Trophoblast cell (in vitro differentiated cells and primary cell): ENCODE results near the gene USP24.
"Not testable (repeated sequence)": the region's sequence is repeated elsewhere in the genome, so short reads cannot be mapped to it uniquely, and the experiment has no call there.

ENCODE experiments used
- DNase-seq, 2 donors: peaks; one replicate each; pipeline ENCODE4 v3.0.0-alpha.2; 2016
- H2AFZ ChIP-seq: 2 replicates; pipeline ENCODE4 v1.6.1; 2013; ENCODE audit warnings: low read length, moderate library complexity, mild to moderate bottlenecking; ENCODE audit not compliant: insufficient read depth, poor library complexity
- H2AK5ac ChIP-seq: 2 replicates; pipeline ENCODE4 v1.6.1; 2013; ENCODE audit warnings: mild to moderate bottlenecking, low read length
- H2BK120ac ChIP-seq: 2 replicates; pipeline ENCODE4 v1.6.1; 2013; ENCODE audit warnings: low read length, mild to moderate bottlenecking, moderate library complexity; ENCODE audit not compliant: insufficient read depth, poor library complexity
- H2BK12ac ChIP-seq: 2 replicates; pipeline ENCODE4 v1.6.1; 2013; ENCODE audit warnings: mild to moderate bottlenecking, low read length, moderate library complexity
- H2BK5ac ChIP-seq: 2 replicates; pipeline ENCODE4 v1.6.1; 2013; ENCODE audit warnings: low read length, low read depth, moderate library complexity, mild to moderate bottlenecking; ENCODE audit not compliant: poor library complexity
- H3K14ac ChIP-seq: 2 replicates; pipeline ENCODE4 v1.6.1; 2013; ENCODE audit warnings: mild to moderate bottlenecking, low read length
- H3K18ac ChIP-seq: 2 replicates; pipeline ENCODE4 v1.6.1; 2013; ENCODE audit warnings: mild to moderate bottlenecking, low read length
- H3K23ac ChIP-seq: 2 replicates; pipeline ENCODE4 v1.6.1; 2013; ENCODE audit warnings: low read length
- H3K27ac ChIP-seq: 2 replicates; pipeline ENCODE4 v1.5.1; 2013; ENCODE audit warnings: low read depth, mild to moderate bottlenecking, inconsistent platforms, low read length, moderate library complexity
- H3K27me3 ChIP-seq: 2 replicates; pipeline ENCODE4 v1.6.1; 2013; ENCODE audit warnings: inconsistent platforms, mild to moderate bottlenecking, low read length, moderate library complexity; ENCODE audit not compliant: insufficient read depth
- H3K36me3 ChIP-seq, 2 experiments: 1 replicate in 1 of 2; 2 replicates in 1 of 2; pipeline ENCODE4 v1.6.1; 2013; ENCODE audit warnings: low read length in 2 of 2, mild to moderate bottlenecking in 2 of 2, moderate library complexity in 1 of 2; ENCODE audit not compliant: insufficient read depth in 2 of 2, control insufficient read depth in 1 of 2
- H3K4ac ChIP-seq: 2 replicates; pipeline ENCODE4 v1.6.1; 2013; ENCODE audit warnings: low read depth, mild to moderate bottlenecking, low read length, moderate library complexity
- H3K4me1 ChIP-seq, 2 experiments: 1 replicate in 1 of 2; 2 replicates in 1 of 2; pipeline ENCODE4 v1.6.1; 2013; ENCODE audit warnings: low read length in 2 of 2, mild to moderate bottlenecking in 2 of 2, moderate library complexity in 1 of 2; ENCODE audit not compliant: insufficient read depth in 2 of 2, control insufficient read depth in 1 of 2
- H3K4me2 ChIP-seq: 2 replicates; pipeline ENCODE4 v1.6.1; 2013; ENCODE audit warnings: inconsistent platforms, mild to moderate bottlenecking, low read length, moderate library complexity
- H3K4me3 ChIP-seq: 2 replicates; pipeline ENCODE4 v1.5.1; 2013; ENCODE audit warnings: mild to moderate bottlenecking, low read depth, low read length, inconsistent platforms
- H3K79me1 ChIP-seq: one replicate; pipeline ENCODE4 v1.6.1; 2013; ENCODE audit warnings: low read length
- H3K79me2 ChIP-seq: 2 replicates; pipeline ENCODE4 v1.6.1; 2013; ENCODE audit warnings: low read length, mild to moderate bottlenecking; ENCODE audit not compliant: control insufficient read depth, insufficient read depth, poor library complexity
- H3K9ac ChIP-seq: 2 replicates; pipeline ENCODE4 v1.6.1; 2013; ENCODE audit warnings: mild to moderate bottlenecking, low read length
- H3K9me3 ChIP-seq: 2 replicates; pipeline ENCODE4 v1.6.1; 2013; ENCODE audit warnings: low read depth, mild to moderate bottlenecking, control low read depth, inconsistent platforms, low read length; ENCODE audit not compliant: insufficient read depth
- H4K12ac ChIP-seq: 2 replicates; pipeline ENCODE4 v1.6.1; 2013; ENCODE audit warnings: low read depth, mild to moderate bottlenecking, low read length, moderate library complexity
- H4K8ac ChIP-seq: 2 replicates; pipeline ENCODE4 v1.6.1; 2013; ENCODE audit warnings: low read depth, mild to moderate bottlenecking, low read length, moderate library complexity
- H4K91ac ChIP-seq: one replicate; pipeline ENCODE4 v1.6.1; 2013; ENCODE audit warnings: low read depth, mild to moderate bottlenecking, low read length, moderate library complexity
- WGBS: extraction: QIAGEN DNeasy Blood & Tissue Kit; methylation state at CpG from one replicate; pipeline ENCODE4 v1.1.7; 2013; ENCODE audit warnings: missing lambda C conversion rate; ENCODE audit not compliant: insufficient read length, insufficient coverage; ENCODE audit errors: extremely low coverage; 5-methylcytosine and 5-hydroxymethylcytosine counted together

USP24 gene

DNA sequence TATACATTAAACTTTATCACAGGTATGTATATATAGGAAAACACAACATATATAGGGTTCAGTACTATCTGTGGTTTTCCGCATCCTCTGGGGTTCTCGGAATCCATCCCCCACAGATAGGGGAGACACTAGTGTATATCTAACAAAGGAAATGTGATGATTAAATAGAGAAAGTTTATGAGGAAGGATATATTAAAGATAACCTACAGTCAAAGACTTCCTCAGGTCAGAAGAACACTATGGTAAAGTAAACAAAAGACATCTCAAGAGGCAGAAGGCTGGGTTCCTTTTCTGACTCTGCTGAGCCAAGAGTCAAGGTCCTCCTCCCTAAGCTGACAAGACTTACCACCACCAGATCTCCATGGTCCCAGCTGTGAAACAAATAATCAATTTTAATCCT is 12.1 kb downstream of the USP24 start:
- Histone ChIP-seq H3K4me1 (peaks cover 0 to 2% of the 10 kb centered on the region in 2 experiments), H2AFZ (no peak overlapping the region)
- no CpG with 5 or more reads among the region's 2 CpGs for WGBS

DNA sequence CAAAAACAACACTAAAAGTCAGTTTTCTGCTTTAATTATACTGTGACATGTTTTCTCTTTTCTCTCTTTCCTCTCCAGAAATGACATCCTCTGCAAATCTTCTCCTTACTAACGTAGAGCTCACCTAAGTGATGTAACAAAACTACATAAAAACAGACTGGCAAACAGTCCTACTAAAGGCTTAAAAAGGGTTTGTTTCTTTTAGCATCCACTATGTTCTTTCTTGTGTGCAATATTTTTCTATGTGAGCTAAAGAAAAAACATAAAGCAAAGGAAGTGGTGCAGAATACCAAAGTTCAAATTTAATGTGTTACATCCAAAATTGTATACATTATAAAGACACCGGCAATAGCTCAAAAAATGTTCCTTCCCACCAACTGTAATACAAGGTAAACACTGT is 14.5 kb downstream of the USP24 start:
- Histone ChIP-seq H3K27me3 (no peaks in the 10 kb centered on the region), H3K9ac (no peak overlapping the region), H3K23ac (no peak overlapping the region), H3K4me2 (no peak overlapping the region), H2AK5ac (no peak overlapping the region), H4K12ac (no peak overlapping the region), H2BK5ac (no peak overlapping the region), H3K18ac (no peak overlapping the region), H3K14ac (no peak overlapping the region), H4K91ac (no peak overlapping the region), H2BK12ac (no peak overlapping the region), H3K79me1 (no peaks in the 10 kb centered on the region), H3K27ac (no peak overlapping the region), H3K9me3 (no peaks in the 10 kb centered on the region), H3K4me1 (peaks cover 0 to 2% of the 10 kb centered on the region in 2 experiments), H3K36me3 (no peaks in the 10 kb centered on the region), H4K8ac (no peak overlapping the region), H3K79me2 (no peaks in the 10 kb centered on the region), H3K4ac (no peak overlapping the region), H3K4me3 (no peak overlapping the region), H2AFZ (no peak overlapping the region), H2BK120ac (no peak overlapping the region)
- no CpG with 5 or more reads among the region's 2 CpGs for WGBS
- DNase-seq = no peak

More for the DNA sequence above, 12.1 kb downstream of the USP24 start:
- Histone ChIP-seq H3K27ac (no peak overlapping the region), H4K91ac (no peak overlapping the region), H3K36me3 (peaks cover 0 to 2% of the 10 kb centered on the region in 2 experiments), H3K18ac (no peak overlapping the region), H2BK5ac (no peak overlapping the region), H3K27me3 (no peaks in the 10 kb centered on the region), H4K8ac (no peak overlapping the region), H2BK12ac (no peak overlapping the region), H2BK120ac (no peak overlapping the region), H3K79me1 (no peaks in the 10 kb centered on the region), H2AK5ac (no peak overlapping the region), H3K79me2 (no peaks in the 10 kb centered on the region), H3K4me3 (no peak overlapping the region), H3K23ac (no peak overlapping the region), H3K14ac (no peak overlapping the region), H3K4me2 (no peak overlapping the region), H4K12ac (no peak overlapping the region), H3K4ac (no peak overlapping the region), H3K9ac (no peak overlapping the region), H3K9me3 (no peaks in the 10 kb centered on the region)
- DNase-seq = no peak

DNA sequence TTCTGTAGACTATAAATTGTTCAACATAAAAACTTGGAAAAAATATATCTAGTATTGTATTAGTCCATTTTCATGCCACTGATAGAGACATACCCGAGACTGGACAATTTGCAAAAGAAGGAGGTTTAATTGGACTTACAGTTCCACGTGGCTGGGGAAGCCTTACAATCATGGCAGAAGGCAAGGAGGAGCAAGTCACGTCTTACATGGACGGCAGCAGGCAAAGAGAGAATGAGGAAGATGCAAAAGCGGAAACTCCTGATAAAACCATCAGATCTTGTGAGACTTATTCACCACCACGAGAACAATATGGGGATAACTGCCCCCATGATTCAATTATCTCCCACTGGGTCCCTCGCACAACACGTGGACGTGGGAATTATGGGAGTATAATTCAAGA is 15.4 kb downstream of the USP24 start:
- H3K27me3 ChIP-seq, H3K9me3 ChIP-seq, H3K79me1 ChIP-seq, H3K36me3 ChIP-seq, H3K4ac ChIP-seq, H3K18ac ChIP-seq, H2AFZ ChIP-seq, H2BK120ac ChIP-seq, H2AK5ac ChIP-seq, H4K12ac ChIP-seq, H3K9ac ChIP-seq, H2BK5ac ChIP-seq, H3K23ac ChIP-seq, H2BK12ac ChIP-seq, H4K91ac ChIP-seq, H3K4me2 ChIP-seq, H3K4me3 ChIP-seq, H4K8ac ChIP-seq, H3K4me1 ChIP-seq, H3K14ac ChIP-seq, H3K79me2 ChIP-seq, H3K27ac ChIP-seq, DNase-seq: not testable (repeated sequence)
- WGBS = no CpG with 5 or more reads among the region's 9 CpGs

DNA sequence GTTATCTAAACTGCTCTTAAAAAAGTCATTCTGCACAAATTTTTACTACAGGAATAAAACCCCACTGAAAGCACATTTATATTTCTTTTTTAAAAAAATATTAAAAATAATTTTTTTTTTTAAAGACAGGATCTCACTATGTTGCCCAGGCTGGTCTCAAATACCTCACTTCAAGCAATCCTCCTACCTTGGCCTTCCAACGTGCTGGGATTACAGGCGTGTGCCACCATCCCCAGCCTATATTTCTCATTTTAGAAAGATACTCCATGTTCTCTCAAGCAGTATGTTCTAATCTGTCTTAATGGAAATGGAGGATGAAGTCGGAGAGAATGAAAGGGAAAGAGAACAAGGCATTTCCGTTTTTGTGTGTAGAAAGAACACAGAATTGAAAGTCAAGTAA is 17.1 kb downstream of the USP24 start:
- H3K4me1 ChIP-seq = no peaks in the 10 kb centered on the region
- no peak overlapping the region for H3K14ac ChIP-seq
- no peak overlapping the region for H3K4ac ChIP-seq
- no peak overlapping the region for H3K4me2 ChIP-seq
- H3K4me3 ChIP-seq = no peak overlapping the region
- WGBS = no CpG with 5 or more reads among the region's 4 CpGs
- no peaks in the 10 kb centered on the region for H3K27me3 ChIP-seq
- H3K36me3 ChIP-seq = peaks cover 0 to 2% of the 10 kb centered on the region in 2 experiments
- no peaks in the 10 kb centered on the region for H3K9me3 ChIP-seq
- DNase-seq = no peak
- no peak overlapping the region for H4K91ac ChIP-seq
- no peak overlapping the region for H3K23ac ChIP-seq
- H3K79me2 ChIP-seq = peaks cover 4% of the 10 kb centered on the region
- no peak overlapping the region for H2BK120ac ChIP-seq
- H3K9ac ChIP-seq = no peak overlapping the region
- no peak overlapping the region for H2AFZ ChIP-seq
- H2BK12ac ChIP-seq = no peak overlapping the region
- no peak overlapping the region for H2AK5ac ChIP-seq
- no peak overlapping the region for H3K27ac ChIP-seq
- no peak overlapping the region for H3K18ac ChIP-seq
- H4K8ac ChIP-seq = no peak overlapping the region
- H4K12ac ChIP-seq = no peak overlapping the region
- no peaks in the 10 kb centered on the region for H3K79me1 ChIP-seq
- H2BK5ac ChIP-seq = no peak overlapping the region
